T47D (cell line): Measurements from ENCODE around the gene SERPINA4.

ENCODE experiments used
- DNase-seq, 2 experiments: peaks; one replicate each; pipeline versions ENCODE4 v3.0.0 to v3.0.0-alpha.2; 2011 to 2012; ENCODE audit warnings: low read depth in 1 of 2, low spot score in 1 of 2
- JUND ChIP-seq: IDR thresholded peaks from 2 replicates; pipeline ENCODE4 v1.6.1; 2012; ENCODE audit warnings: low read depth
- in situ Hi-C: cut with HindIII; loops from 2 replicates; pipeline ENCODE4 v1.10.0; 2016; ENCODE audit warnings: low sequenced_read_pairs, low pct_unique_long_range_greater_than_20kb

SERPINA4 gene

GRCh38 chr14:94547151-94547680 is 14.0 kb upstream of the SERPINA4 start:
- in situ Hi-C loops, result no loop called here

DNA sequence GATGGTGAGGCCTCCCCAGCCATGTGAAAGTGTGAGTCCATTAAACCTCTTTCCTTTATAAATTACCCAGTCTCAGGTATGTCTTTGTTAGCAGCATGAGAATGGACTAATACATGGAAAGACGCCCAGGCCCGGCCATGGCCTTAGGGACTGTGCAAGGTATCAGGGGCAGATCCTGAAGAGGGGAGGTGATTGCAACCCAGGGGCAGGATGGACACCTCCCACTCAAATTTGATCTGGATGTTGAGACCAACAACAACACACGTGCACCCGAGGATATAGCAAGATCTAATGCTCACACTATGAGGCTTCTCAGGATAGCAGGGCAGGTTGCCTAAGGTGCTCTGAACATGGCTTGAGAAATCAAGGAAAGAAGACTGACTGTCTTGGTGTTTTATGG is 13.5 kb upstream of the SERPINA4 start:
- TF ChIP-seq JUND, result no peak
- in situ Hi-C loops, result no loop called here
- DNase-seq, result no peak

More at GRCh38 chr14:94547151-94547680, 14.0 kb upstream of the SERPINA4 start:
- TF ChIP-seq JUND, result no peak
- DNase-seq, result no peak

GRCh38 chr14:94548131-94548998 is 12.9 kb upstream of the SERPINA4 start:
- DNase-seq, result no peak
- no peak for TF ChIP-seq JUND
- in situ Hi-C loops, result no loop called here

GRCh38 chr14:94548999-94549985 is 11.9 kb upstream of the SERPINA4 start:
- no peak for TF ChIP-seq JUND
- in situ Hi-C loops, result no loop called here
- peak; percentile 47 to 64 for DNase-seq

DNA sequence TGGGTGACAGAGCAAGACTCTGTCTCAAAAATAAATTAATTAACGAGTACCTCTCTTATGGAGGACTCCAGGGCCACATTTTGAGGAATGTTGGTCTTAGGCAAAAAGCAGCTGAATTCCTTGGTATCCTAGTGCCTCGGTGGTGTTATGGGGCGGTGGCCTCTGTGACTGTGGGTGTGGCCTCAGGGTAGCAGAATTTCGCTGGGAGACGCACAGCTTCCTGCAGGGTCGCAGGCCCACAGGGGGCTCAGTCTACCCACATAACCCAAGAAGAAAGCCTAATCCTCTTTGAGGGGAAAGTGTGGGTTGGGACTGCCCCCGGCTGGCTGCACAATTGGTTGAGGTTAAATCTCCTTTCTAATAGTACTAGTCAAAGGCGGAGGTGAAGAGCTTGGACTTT is 11.2 kb upstream of the SERPINA4 start:
- in situ Hi-C loops, result no loop called here
- TF ChIP-seq JUND, result no peak
- no peak for DNase-seq

GRCh38 chr14:94555991-94556390 is 5.3 kb upstream of the SERPINA4 start:
- DNase-seq, result no peak
- in situ Hi-C loops, result no loop called here
- TF ChIP-seq JUND, result no peak

DNA sequence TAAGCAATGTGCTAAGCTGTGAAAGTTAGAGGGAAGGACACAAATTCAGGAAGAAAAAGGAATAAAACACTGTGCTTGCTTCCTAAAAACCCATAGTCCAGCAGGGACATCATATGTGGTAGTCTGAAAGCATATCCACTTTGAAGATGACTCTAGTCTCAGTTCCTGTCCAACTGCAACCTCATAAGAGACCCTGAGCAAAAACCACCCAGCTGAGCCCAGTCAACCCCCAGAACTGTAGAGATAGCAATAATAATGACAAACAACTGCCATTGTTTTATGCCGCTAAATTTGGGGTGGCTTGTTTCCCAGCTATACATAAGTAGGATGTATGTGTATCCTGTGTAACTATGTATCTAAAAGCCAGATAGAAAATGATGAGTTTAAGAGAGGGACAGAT is 3.9 kb upstream of the SERPINA4 start:
- DNase-seq, result no peak
- no peak for TF ChIP-seq JUND
- in situ Hi-C loops, result no loop called here

GRCh38 chr14:94558842-94559241 is 2.4 kb upstream of the SERPINA4 start:
- in situ Hi-C loops, result no loop called here
- no peak for TF ChIP-seq JUND
- DNase-seq, result no peak

DNA sequence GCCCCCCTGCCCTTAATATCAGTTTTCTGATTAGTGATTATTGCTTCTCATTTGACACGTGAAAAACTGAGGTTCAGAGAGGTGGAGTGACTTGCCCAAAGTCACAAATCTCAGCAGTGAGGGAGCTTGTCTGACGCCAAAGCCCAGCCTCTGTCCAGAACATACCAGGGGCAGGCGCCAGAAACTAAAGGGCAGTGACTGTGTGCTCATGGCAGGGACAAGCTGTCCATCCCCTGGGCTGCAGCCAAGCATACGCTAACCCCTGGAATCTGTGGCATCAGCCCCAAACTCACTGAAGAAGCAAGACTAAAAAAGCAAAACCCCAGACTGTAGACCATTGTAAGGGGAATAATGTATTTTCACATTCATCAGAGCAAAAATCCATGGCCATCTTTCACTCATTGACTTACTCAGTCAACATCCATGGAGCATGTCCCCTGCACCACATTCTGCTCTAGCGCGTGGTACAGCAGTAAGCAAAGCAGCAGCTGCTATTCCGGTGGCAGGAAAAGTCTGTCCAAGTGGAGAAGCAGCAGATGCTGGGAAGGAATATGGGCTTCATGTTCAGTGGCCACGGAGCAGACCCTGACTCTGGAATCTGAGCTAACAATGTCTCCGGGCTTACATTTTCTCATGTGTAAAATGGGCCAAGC is 1.5 kb upstream of the SERPINA4 start:
- TF ChIP-seq JUND, result no peak
- in situ Hi-C loops, result no loop called here
- DNase-seq, result no peak

- TF ChIP-seq JUND, result no peak
- in situ Hi-C loops, result no loop called here
- DNase-seq, result no peak
Measured at GRCh38 chr14:94560291-94560665, 964 bp upstream of the SERPINA4 start.

DNA sequence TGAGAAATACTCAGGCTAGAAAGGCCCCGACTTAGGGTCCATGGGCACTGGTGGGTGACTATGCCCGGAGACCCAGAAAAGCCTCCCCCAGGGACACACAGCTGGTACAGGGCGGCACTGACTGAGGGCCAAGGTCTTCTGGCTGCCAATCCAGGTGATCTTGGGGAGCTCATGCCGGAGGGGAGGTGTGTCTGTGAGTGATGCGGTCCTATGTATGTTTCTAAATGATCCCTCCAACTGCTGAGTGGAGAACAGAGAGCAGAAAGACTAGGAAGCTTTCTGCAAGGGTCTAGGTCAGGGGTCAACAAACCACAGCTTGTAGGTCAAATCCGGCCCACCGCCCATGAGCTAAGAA is 391 bp downstream of the SERPINA4 start:
- DNase-seq, result no peak
- no peak for TF ChIP-seq JUND

DNA sequence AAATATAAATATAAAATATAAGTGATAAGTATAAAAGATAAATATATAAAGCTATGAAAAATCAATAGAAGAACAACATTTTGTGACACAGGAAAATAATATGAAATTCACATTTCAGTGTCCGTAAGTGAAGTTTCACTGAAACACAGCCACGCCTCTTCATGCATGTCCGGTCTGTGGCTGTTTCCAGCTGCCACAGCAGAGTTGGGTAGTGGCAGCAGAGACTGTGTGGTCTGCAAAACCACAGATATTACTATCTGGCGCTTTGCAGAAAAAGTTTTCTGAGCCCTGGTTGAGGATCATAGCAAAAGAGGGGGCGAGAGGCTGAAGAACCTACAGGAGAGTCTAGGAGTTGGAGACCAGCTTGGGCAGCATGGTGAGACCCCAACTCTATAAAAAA is 780 bp downstream of the SERPINA4 start:
- in situ Hi-C loops, result no loop called here

More for the DNA sequence above, 391 bp downstream of the SERPINA4 start:
- in situ Hi-C loops, result no loop called here

More for the DNA sequence above, 780 bp downstream of the SERPINA4 start:
- no peak for DNase-seq
- no peak for TF ChIP-seq JUND
